Mucosa of stomach (tissue), 1 donor: ENCODE measurements around the gene CNTNAP1.
"Not testable (repeated sequence)": the region's sequence is repeated elsewhere in the genome, so short reads cannot be mapped to it uniquely, and the experiment has no call there.

ENCODE experiments used
- H3K27me3 ChIP-seq: one replicate; pipeline ENCODE4 v1.7.0; 2013; ENCODE audit warnings: mild to moderate bottlenecking, low read length; ENCODE audit not compliant: control insufficient read depth, insufficient read depth
- H3K36me3 ChIP-seq: one replicate; pipeline ENCODE4 v1.7.0; 2013; ENCODE audit warnings: low read length; ENCODE audit not compliant: control insufficient read depth, insufficient read depth
- H3K4me1 ChIP-seq: one replicate; pipeline ENCODE4 v1.7.0; 2013; ENCODE audit warnings: mild to moderate bottlenecking, low read length; ENCODE audit not compliant: control insufficient read depth, insufficient read depth
- H3K4me3 ChIP-seq: one replicate; pipeline ENCODE4 v1.7.0; 2013; ENCODE audit warnings: low read length
- H3K9ac ChIP-seq: one replicate; pipeline ENCODE4 v1.7.0; 2013; ENCODE audit warnings: mild to moderate bottlenecking, low read length, moderate library complexity
- H3K9me3 ChIP-seq: one replicate; pipeline ENCODE4 v1.7.0; 2013; ENCODE audit warnings: mild to moderate bottlenecking, low read length, moderate library complexity; ENCODE audit not compliant: control insufficient read depth
- donor health status: Pancreatic carcinoma.

Gene CNTNAP1

DNA sequence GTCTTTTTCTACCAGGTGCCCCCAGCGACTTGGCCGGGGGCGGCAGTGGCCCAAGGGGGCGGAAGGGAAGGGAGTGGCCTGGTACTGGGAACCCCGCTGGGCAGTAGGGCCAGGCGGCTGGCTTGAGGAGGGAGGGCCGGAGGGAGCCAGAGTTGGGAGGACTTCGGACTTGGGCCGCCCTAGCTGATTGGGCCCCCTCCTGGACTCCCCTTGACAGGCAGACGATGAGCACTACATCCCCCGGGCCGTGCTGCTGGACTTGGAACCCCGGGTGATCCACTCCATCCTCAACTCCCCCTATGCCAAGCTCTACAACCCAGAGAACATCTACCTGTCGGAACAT, 22.4 kb upstream of the CNTNAP1 start:
- H3K9ac ChIP-seq = peak overlapping the region; percentile 71

DNA sequence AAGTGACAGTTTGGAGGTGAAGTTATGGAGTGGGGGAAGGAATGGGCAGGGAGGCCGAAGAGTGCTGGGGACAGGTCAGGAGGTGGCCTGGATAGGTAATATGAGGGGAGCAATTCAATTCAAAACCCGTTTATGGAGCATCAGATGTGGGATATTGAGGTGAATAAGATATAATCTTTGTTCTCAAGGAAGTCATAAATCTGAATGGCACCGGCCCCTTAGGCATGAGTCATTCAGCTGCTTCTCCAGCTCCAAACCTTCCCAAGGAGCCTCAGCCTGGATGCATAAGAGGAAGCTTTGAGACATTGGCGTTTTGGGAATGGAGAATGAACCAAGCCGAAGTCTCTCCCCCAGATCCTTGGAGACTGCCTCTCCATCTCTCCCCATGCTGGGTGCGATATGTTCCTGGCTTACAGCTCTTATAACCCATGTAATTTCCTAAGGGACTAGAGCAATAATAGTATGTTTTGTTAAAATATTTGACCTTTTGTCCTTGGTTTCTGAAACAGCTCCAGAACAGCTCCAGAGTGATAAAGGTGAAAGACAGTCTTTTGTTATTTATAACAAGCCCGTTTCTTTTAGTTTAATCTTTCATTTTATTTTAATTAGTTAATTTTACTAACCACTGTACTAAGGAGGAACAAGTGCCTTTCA, 21.5 kb upstream of the CNTNAP1 start:
- no peak overlapping the region for H3K9ac ChIP-seq
- H3K4me1 ChIP-seq = peaks cover 10% of the 10 kb centered on the region
- H3K27me3 ChIP-seq = no peaks in the 10 kb centered on the region
- H3K9me3 ChIP-seq = no peaks in the 10 kb centered on the region
- no peak overlapping the region for H3K4me3 ChIP-seq
- H3K36me3 ChIP-seq = no peaks in the 10 kb centered on the region

More for the DNA sequence above, 22.4 kb upstream of the CNTNAP1 start:
- H3K4me1 ChIP-seq = peaks cover 10% of the 10 kb centered on the region
- H3K27me3 ChIP-seq, H3K36me3 ChIP-seq, H3K4me3 ChIP-seq, H3K9me3 ChIP-seq: not testable (repeated sequence)

DNA sequence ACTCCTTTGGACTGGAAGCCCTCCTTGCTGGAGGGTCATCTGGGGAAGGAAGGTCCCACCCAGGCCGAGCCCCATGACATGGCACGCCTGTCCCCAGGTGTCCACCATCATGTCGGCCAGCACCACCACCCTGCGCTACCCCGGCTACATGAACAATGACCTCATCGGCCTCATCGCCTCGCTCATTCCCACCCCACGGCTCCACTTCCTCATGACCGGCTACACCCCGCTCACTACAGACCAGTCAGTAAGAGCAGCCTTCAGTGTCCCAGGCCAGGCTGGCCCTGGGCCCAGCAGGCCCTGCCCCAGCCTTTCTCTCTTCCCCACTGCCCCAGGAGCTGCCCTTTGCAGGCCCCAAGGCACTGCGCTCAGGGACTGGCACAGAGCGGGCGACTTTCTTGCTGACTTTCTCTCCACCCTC, 16.7 kb upstream of the CNTNAP1 start:
- no peak overlapping the region for H3K4me3 ChIP-seq
- H3K9ac ChIP-seq = no peak overlapping the region
- H3K27me3 ChIP-seq = no peaks in the 10 kb centered on the region
- H3K4me1 ChIP-seq = peaks cover 32% of the 10 kb centered on the region
- no peaks in the 10 kb centered on the region for H3K9me3 ChIP-seq
- peaks cover 8% of the 10 kb centered on the region for H3K36me3 ChIP-seq

- Histone ChIP-seq H3K36me3 (peaks cover 14% of the 10 kb centered on the region), H3K4me1 (peaks cover 32% of the 10 kb centered on the region)
- H3K4me3 ChIP-seq, H3K27me3 ChIP-seq, H3K9me3 ChIP-seq, H3K9ac ChIP-seq: not testable (repeated sequence)
These were observed 16.2 kb upstream of the CNTNAP1 start for GRCh38 chr17:42666126-42666525.

- Histone ChIP-seq H3K9me3 (no peaks in the 10 kb centered on the region), H3K4me1 (peaks cover 32% of the 10 kb centered on the region), H3K36me3 (peaks cover 17% of the 10 kb centered on the region), H3K9ac (no peak overlapping the region), H3K27me3 (no peaks in the 10 kb centered on the region), H3K4me3 (no peak overlapping the region)
These were observed 15.0 kb upstream of the CNTNAP1 start for GRCh38 chr17:42667088-42667951.

DNA sequence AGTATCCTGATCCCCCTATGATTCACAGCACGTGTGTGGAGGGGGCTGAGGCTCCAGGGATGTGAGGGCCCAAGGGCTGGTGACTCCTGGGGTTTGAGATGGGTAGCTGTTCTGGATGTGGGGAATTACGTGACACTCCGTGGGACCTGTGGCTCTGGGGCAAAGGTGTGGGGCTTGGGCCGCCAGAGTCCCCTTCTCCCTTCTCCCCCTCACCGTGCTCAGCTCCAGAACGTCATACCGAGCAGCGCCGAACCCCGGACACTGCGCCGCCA, 12.7 kb upstream of the CNTNAP1 start:
- Histone ChIP-seq H3K27me3 (no peaks in the 10 kb centered on the region), H3K4me3 (no peak overlapping the region), H3K36me3 (peaks cover 26% of the 10 kb centered on the region), H3K9me3 (no peaks in the 10 kb centered on the region), H3K4me1 (peaks cover 46% of the 10 kb centered on the region), H3K9ac (no peak overlapping the region)

- H3K27me3 ChIP-seq = no peaks in the 10 kb centered on the region
- peaks cover 26% of the 10 kb centered on the region for H3K36me3 ChIP-seq
- H3K4me1 ChIP-seq = peaks cover 48% of the 10 kb centered on the region
- H3K4me3 ChIP-seq = no peak overlapping the region
- no peaks in the 10 kb centered on the region for H3K9me3 ChIP-seq
- no peak overlapping the region for H3K9ac ChIP-seq
These were observed 12.1 kb upstream of the CNTNAP1 start for GRCh38 chr17:42669977-42670788.

DNA sequence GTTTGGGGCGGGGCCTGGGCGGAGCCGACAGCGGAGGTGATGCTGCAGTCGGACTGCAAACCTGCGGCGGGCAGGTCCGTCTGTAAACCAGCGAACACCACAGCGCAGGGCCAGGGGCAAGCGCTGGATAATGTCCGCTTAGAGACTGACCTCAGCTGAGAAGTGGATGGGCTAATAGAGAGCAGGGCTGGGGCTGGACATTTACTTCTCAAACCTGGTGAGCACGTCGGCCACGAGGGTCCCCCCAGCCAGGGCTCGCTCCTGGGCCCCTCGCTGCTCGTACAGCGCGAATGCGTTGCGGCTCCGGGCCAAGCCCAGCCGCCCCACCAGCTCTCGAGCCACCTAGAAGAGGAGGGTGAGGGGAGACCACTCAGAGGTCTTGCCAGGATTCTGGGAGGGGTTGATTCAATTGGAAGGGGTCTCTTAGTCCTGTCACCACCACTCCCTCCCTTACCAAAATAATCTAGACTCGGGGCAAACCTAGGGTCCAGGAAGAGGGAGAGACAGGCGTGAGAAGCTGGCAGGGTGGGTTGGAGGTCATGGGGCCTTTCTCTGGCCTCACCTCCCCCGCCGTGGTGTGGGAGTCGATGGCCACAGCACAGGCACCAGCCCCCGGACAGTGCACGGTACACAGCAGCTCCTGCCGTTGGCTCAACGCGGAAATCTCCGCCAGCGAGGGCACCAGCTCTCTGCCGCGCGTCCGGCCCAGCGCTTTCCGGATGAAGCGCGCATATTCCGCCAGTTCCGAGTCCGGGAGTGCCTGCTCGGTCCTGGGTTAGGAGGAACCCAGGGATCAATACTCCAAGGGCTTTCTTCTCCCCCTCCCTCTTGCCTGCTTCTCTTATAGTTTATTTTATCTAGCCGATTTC, 11.3 kb upstream of the CNTNAP1 start:
- Histone ChIP-seq H3K4me1 (peaks cover 52% of the 10 kb centered on the region), H3K9me3 (no peaks in the 10 kb centered on the region), H3K27me3 (no peaks in the 10 kb centered on the region), H3K9ac (no peak overlapping the region), H3K36me3 (peaks cover 26% of the 10 kb centered on the region), H3K4me3 (no peak overlapping the region)

- H3K27me3 ChIP-seq = no peaks in the 10 kb centered on the region
- H3K9ac ChIP-seq = no peak overlapping the region
- H3K4me1 ChIP-seq = peaks cover 44% of the 10 kb centered on the region
- H3K4me3 ChIP-seq = no peak overlapping the region
- peaks cover 26% of the 10 kb centered on the region for H3K36me3 ChIP-seq
- no peaks in the 10 kb centered on the region for H3K9me3 ChIP-seq
These were observed 10.3 kb upstream of the CNTNAP1 start for GRCh38 chr17:42672038-42672437.

DNA sequence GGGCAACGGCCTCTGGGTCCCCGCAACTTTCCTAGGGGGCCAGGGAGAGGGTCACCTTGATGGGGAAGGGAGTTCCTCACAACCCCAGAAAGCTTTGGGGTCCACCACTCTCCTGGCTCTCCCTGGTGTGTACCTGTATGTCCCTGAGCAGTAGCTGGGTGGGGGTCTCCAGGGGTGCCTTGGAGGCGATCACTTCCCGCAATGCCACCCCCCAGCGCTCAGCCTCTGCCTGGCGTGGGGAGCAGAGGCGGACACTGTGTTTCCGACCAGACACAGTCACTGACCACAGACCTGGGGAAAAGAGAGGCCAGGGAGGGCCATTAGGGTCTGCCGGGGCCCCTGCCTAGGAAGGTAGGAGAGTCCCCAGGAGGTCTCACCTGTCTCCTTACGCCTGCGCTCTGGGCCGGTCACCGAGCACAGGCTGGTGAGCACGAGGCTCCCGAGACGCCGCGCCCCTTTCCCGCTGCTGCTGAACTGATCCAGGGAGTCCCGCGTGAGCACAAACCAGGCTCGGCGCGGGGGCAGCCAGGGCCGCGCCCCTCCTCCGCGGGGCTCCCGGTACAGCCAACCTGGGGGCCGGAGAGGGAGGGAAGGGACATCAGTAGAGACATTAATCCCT, 9.0 kb upstream of the CNTNAP1 start:
- no peaks in the 10 kb centered on the region for H3K9me3 ChIP-seq
- no peak overlapping the region for H3K4me3 ChIP-seq
- H3K36me3 ChIP-seq = peaks cover 26% of the 10 kb centered on the region
- peak overlapping the region; percentile 31 for H3K9ac ChIP-seq
- H3K27me3 ChIP-seq = no peaks in the 10 kb centered on the region
- peaks cover 39% of the 10 kb centered on the region for H3K4me1 ChIP-seq
